Upper lobe of right lung (tissue), 1 donor: ENCODE measurements around the gene SMARCD3. TPM values are rescaled to one million over a fixed set of nuclear protein-coding genes. Genes with fewer than 3 reads are reported as not detected.

Experiments
- ATAC-seq: fragments of 200-7000 bp; cut with Tn5 transposase; one replicate; pipeline ENCODE4 v1.9.1; 2020; ENCODE audit warnings: mild to moderate bottlenecking, moderate library complexity
- DNase-seq: peaks from one replicate; pipeline ENCODE4 v3.0.0-alpha.2; 2020
- H3K27ac ChIP-seq: fragments of 200-600 bp; one replicate; pipeline ENCODE4 v1.8.0; 2022
- H3K27me3 ChIP-seq: fragments of 200-600 bp; one replicate; pipeline ENCODE4 v1.8.0; 2022; ENCODE audit warnings: mild to moderate bottlenecking
- H3K36me3 ChIP-seq: fragments of 200-600 bp; one replicate; pipeline ENCODE4 v1.8.0; 2022
- H3K4me1 ChIP-seq: fragments of 200-600 bp; one replicate; pipeline ENCODE4 v1.8.0; 2022
- H3K4me3 ChIP-seq: fragments of 200-600 bp; one replicate; pipeline ENCODE4 v1.8.0; 2022; ENCODE audit warnings: mild to moderate bottlenecking
- H3K9me3 ChIP-seq: fragments of 200-600 bp; one replicate; pipeline ENCODE4 v1.8.0; 2022
- CTCF ChIP-seq: fragments of 200-600 bp; IDR thresholded peaks from one replicate; pipeline ENCODE4 v1.8.0; 2022; ENCODE audit warnings: antibody characterized with exemption
- intact Hi-C: fragments of 100-400 bp; cut with DNase I; formaldehyde crosslinking; loops from one replicate; pipeline ENCODE4 v1.11.0; 2022
- total RNA-seq: library from RNA; stranded (reverse); fragmentation: NEBNext Ultra II Directional; extraction: Animal tissue kit (Norgen Biotek cat#: 25700); gene quantifications from one replicate; pipeline ENCODE4 v1.2.1, GENCODE V29; 2021
- donor health status: DM: no; HTN: yes; CAD: no; lungs with severe emphysema.

SMARCD3 gene
- total RNA-seq, 1 donor from 2014 or later = 61.5 TPM

- H3K4me3 ChIP-seq = no peak overlapping the region
- H3K27me3 ChIP-seq = no peaks in the 10 kb centered on the region
- DNase-seq (no peak), ATAC-seq (no peak)
- intact Hi-C loops = no loop called here
- H3K4me1 ChIP-seq = peaks cover 5% of the 10 kb centered on the region
- no peaks in the 10 kb centered on the region for H3K9me3 ChIP-seq
- no peaks in the 10 kb centered on the region for H3K36me3 ChIP-seq
- H3K27ac ChIP-seq = no peak overlapping the region
- TF ChIP-seq CTCF = no peak
Measured at GRCh38 chr7:151289891-151290290, 41.4 kb upstream of the SMARCD3 start.

GRCh38 chr7:151286148-151286547 is 37.7 kb upstream of the SMARCD3 start:
- no peak overlapping the region for H3K27ac ChIP-seq
- H3K36me3 ChIP-seq = no peaks in the 10 kb centered on the region
- intact Hi-C loops = no loop called here
- DNase-seq (no peak), ATAC-seq (no peak)
- H3K4me1 ChIP-seq = peaks cover 5% of the 10 kb centered on the region
- H3K9me3 ChIP-seq = no peaks in the 10 kb centered on the region
- no peak for TF ChIP-seq CTCF
- H3K4me3 ChIP-seq = no peak overlapping the region
- no peaks in the 10 kb centered on the region for H3K27me3 ChIP-seq

- DNase-seq (no peak), ATAC-seq (no peak)
- Histone ChIP-seq H3K9me3 (no peaks in the 10 kb centered on the region), H3K4me3 (no peak overlapping the region), H3K27ac (no peak overlapping the region), H3K27me3 (no peaks in the 10 kb centered on the region), H3K4me1 (peaks cover 5% of the 10 kb centered on the region), H3K36me3 (no peaks in the 10 kb centered on the region)
- TF ChIP-seq CTCF = no peak
- intact Hi-C loops = no loop called here
Measured at GRCh38 chr7:151283302-151283701, 34.8 kb upstream of the SMARCD3 start.

- intact Hi-C loops = no loop called here
- Histone ChIP-seq H3K27me3 (no peaks in the 10 kb centered on the region), H3K9me3 (no peaks in the 10 kb centered on the region), H3K36me3 (no peaks in the 10 kb centered on the region), H3K27ac (no peak overlapping the region), H3K4me1 (peaks cover 11% of the 10 kb centered on the region), H3K4me3 (no peak overlapping the region)
- ATAC-seq = no peak
- DNase-seq = no peak
- no peak for TF ChIP-seq CTCF
Measured at GRCh38 chr7:151282111-151282510, 33.6 kb upstream of the SMARCD3 start.

GRCh38 chr7:151281686-151282085 is 33.2 kb upstream of the SMARCD3 start:
- Histone ChIP-seq H3K4me1 (peaks cover 11% of the 10 kb centered on the region), H3K27ac (no peak overlapping the region), H3K4me3 (no peak overlapping the region), H3K27me3 (no peaks in the 10 kb centered on the region), H3K36me3 (no peaks in the 10 kb centered on the region), H3K9me3 (no peaks in the 10 kb centered on the region)
- no peak for TF ChIP-seq CTCF
- ATAC-seq (no peak), DNase-seq (no peak)
- intact Hi-C loops = no loop called here

- Histone ChIP-seq H3K9me3 (no peaks in the 10 kb centered on the region), H3K27ac (no peak overlapping the region), H3K36me3 (no peaks in the 10 kb centered on the region), H3K4me3 (no peak overlapping the region), H3K4me1 (peaks cover 10% of the 10 kb centered on the region), H3K27me3 (no peaks in the 10 kb centered on the region)
- DNase-seq (no peak), ATAC-seq (no peak)
- no peak for TF ChIP-seq CTCF
- intact Hi-C loops = no loop called here
Measured at GRCh38 chr7:151280388-151281019, 32.0 kb upstream of the SMARCD3 start.
